HG02943 (cell line): Measurements from ENCODE around the gene RAD54L.
"Not testable (repeated sequence)": the region's sequence is repeated elsewhere in the genome, so short reads cannot be mapped to it uniquely, and the experiment has no call there.

ENCODE experiments used
- ATAC-seq: cut with Tn5 transposase; IDR thresholded peaks from one replicate; pipeline ENCODE4 v1.9.1; 2021; ENCODE audit warnings: mild to moderate bottlenecking, low read depth, moderate library complexity; ENCODE audit not compliant: unreplicated experiment

Gene RAD54L

GRCh38 chr1:46317323-46317722, 69.8 kb downstream of the RAD54L start:
- no peak for ATAC-seq

- not testable (repeated sequence) for ATAC-seq
Observed at GRCh38 chr1:46319301-46319700, 71.7 kb downstream of the RAD54L start.

- ATAC-seq = not testable (repeated sequence)
Observed at GRCh38 chr1:46319960-46320914, 72.7 kb downstream of the RAD54L start.

- not testable (repeated sequence) for ATAC-seq
Observed at GRCh38 chr1:46322191-46322590, 74.6 kb downstream of the RAD54L start.

GRCh38 chr1:46325285-46326076, 77.9 kb downstream of the RAD54L start:
- ATAC-seq = not testable (repeated sequence)
